ENCODE measurements around the gene FCHO2.

Gene FCHO2

DNA sequence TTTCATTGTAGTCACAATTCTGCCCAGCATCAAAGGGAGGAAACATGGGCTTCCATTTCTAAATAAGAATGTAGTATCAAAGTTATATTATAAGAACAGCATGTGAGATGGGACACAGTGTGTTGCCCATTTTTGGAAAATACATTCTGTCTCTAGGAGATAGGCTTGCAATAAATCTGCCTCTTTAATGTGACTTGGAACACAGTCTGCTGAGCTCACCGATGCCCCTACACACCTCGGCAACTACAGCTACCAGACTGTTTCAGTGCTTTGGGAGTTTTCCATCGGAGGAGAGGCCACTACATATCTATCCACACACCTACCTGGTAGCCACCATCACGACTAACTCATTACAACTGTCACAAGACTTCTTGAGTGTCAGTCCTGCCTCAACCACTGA is 18.9 kb upstream of the FCHO2 start:
- peak overlapping the region; percentile 67 for H3K27ac ChIP-seq (ENCODE audit: low read depth, low read length)
- H3K4me1 ChIP-seq (ENCODE audit: insufficient read depth, low read length): peaks cover 25% of the 10 kb centered on the region
- no peak overlapping the region for H3K4me3 ChIP-seq (ENCODE audit: low read depth in 1 of 2, low read length in 2 of 2)
- no peaks in the 10 kb centered on the region for H3K27me3 ChIP-seq (ENCODE audit: control insufficient read depth in 1 of 2, insufficient read depth in 2 of 2, low read length in 2 of 2)
- no peaks in the 10 kb centered on the region for H3K36me3 ChIP-seq (ENCODE audit: insufficient read depth, low read length)
- no peak overlapping the region for H3K9ac ChIP-seq (ENCODE audit: low read length)
- no peaks in the 10 kb centered on the region for H3K9me3 ChIP-seq (ENCODE audit: low read length)

DNA sequence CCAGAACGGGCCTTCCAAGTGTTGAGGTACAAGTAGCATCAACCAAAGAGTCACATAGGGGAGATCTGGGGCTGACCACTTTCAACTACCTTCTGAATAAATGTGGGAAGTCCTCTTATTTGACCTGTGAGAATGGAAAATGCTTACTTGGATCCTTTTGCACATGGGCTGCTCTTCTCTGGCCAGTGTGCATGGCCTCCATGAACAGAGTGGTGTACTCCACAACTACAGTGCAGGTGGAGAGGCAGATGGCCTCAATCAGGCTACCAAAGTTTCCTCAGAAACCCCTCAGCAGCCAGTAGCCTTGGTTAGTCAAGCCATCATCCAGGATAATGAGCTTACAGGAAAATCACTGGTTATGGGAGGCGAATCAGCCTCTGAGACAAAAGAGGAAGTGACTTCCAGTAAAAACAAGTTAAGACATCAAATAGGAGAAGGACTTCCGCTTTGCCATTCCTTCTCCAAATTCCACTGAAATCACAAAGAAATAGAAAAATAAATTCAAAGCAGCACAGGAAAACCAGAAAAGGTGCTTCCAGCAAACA is 18.3 kb upstream of the FCHO2 start:
- no peaks in the 10 kb centered on the region for H3K27me3 ChIP-seq (ENCODE audit: control insufficient read depth in 1 of 2, insufficient read depth in 2 of 2, low read length in 2 of 2)
- no peak overlapping the region for H3K4me3 ChIP-seq (ENCODE audit: low read depth in 1 of 2, low read length in 2 of 2)
- H3K9me3 ChIP-seq (ENCODE audit: low read length): no peaks in the 10 kb centered on the region
- H3K9ac ChIP-seq (ENCODE audit: low read length): no peak overlapping the region
- no peaks in the 10 kb centered on the region for H3K36me3 ChIP-seq (ENCODE audit: insufficient read depth, low read length)
- H3K4me1 ChIP-seq (ENCODE audit: insufficient read depth, low read length): peaks cover 25% of the 10 kb centered on the region
- H3K27ac ChIP-seq (ENCODE audit: low read depth, low read length): peak overlapping the region; percentile 67

DNA sequence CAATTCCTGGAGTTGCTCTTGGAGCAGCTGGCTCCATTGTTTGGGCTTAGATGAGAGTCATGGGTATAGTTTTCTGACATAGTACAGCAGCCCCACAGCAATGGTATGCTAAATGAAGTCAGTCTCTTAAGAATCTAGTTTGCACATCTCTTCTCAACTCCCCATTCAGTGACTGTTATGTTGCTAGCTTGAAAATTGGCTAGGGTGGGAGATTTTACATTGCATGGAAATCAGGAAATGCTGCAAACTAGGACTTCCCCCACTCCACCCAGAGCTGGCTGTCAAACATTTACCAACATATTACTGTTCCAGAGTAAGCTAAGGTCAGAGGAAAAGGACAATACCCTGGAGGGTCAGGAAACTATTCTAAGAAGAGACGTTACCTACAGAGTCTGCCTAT is 17.6 kb upstream of the FCHO2 start:
- no peaks in the 10 kb centered on the region for H3K27me3 ChIP-seq (ENCODE audit: control insufficient read depth in 1 of 2, insufficient read depth in 2 of 2, low read length in 2 of 2)
- peak overlapping the region; percentile 27 for H3K27ac ChIP-seq (ENCODE audit: low read depth, low read length)

GRCh38 chr5:72940082-72940481 is 15.8 kb upstream of the FCHO2 start:
- no peaks in the 10 kb centered on the region for H3K27me3 ChIP-seq (ENCODE audit: control insufficient read depth in 1 of 2, insufficient read depth in 2 of 2, low read length in 2 of 2)
- no peak overlapping the region for H3K9ac ChIP-seq (ENCODE audit: low read length)
- no peaks in the 10 kb centered on the region for H3K9me3 ChIP-seq (ENCODE audit: low read length)
- H3K27ac ChIP-seq (ENCODE audit: low read depth, low read length): no peak overlapping the region
- H3K4me3 ChIP-seq (ENCODE audit: low read depth in 1 of 2, low read length in 2 of 2): no peak overlapping the region
- no peaks in the 10 kb centered on the region for H3K36me3 ChIP-seq (ENCODE audit: insufficient read depth, low read length)
- H3K4me1 ChIP-seq (ENCODE audit: insufficient read depth, low read length): peaks cover 25% of the 10 kb centered on the region

More for the DNA sequence above, 17.6 kb upstream of the FCHO2 start:
- no peaks in the 10 kb centered on the region for H3K9me3 ChIP-seq (ENCODE audit: low read length)
- no peak overlapping the region for H3K4me3 ChIP-seq (ENCODE audit: low read depth in 1 of 2, low read length in 2 of 2)
- H3K9ac ChIP-seq (ENCODE audit: low read length): no peak overlapping the region
- peaks cover 25% of the 10 kb centered on the region for H3K4me1 ChIP-seq (ENCODE audit: insufficient read depth, low read length)
- no peaks in the 10 kb centered on the region for H3K36me3 ChIP-seq (ENCODE audit: insufficient read depth, low read length)

GRCh38 chr5:72943307-72943706 is 12.5 kb upstream of the FCHO2 start:
- Histone ChIP-seq H3K9me3 (ENCODE audit: low read length) (no peaks in the 10 kb centered on the region), H3K9ac (ENCODE audit: low read length) (no peak overlapping the region), H3K27ac (ENCODE audit: low read depth, low read length) (no peak overlapping the region), H3K4me3 (ENCODE audit: low read depth in 1 of 2, low read length in 2 of 2) (no peak overlapping the region), H3K27me3 (ENCODE audit: control insufficient read depth in 1 of 2, insufficient read depth in 2 of 2, low read length in 2 of 2) (no peaks in the 10 kb centered on the region), H3K4me1 (ENCODE audit: insufficient read depth, low read length) (peaks cover 4% of the 10 kb centered on the region), H3K36me3 (ENCODE audit: insufficient read depth, low read length) (no peaks in the 10 kb centered on the region)

- no peak overlapping the region for H3K9ac ChIP-seq (ENCODE audit: low read length)
- no peaks in the 10 kb centered on the region for H3K4me1 ChIP-seq (ENCODE audit: insufficient read depth, low read length)
- no peaks in the 10 kb centered on the region for H3K27me3 ChIP-seq (ENCODE audit: control insufficient read depth in 1 of 2, insufficient read depth in 2 of 2, low read length in 2 of 2)
- H3K27ac ChIP-seq (ENCODE audit: low read depth, low read length): no peak overlapping the region
- no peaks in the 10 kb centered on the region for H3K9me3 ChIP-seq (ENCODE audit: low read length)
- no peaks in the 10 kb centered on the region for H3K36me3 ChIP-seq (ENCODE audit: insufficient read depth, low read length)
- no peak overlapping the region for H3K4me3 ChIP-seq (ENCODE audit: low read depth in 1 of 2, low read length in 2 of 2)
Observed at GRCh38 chr5:72947498-72947897, 8.3 kb upstream of the FCHO2 start.

- Histone ChIP-seq H3K4me3 (ENCODE audit: low read depth in 1 of 2, low read length in 2 of 2) (no peak overlapping the region), H3K36me3 (ENCODE audit: insufficient read depth, low read length) (no peaks in the 10 kb centered on the region), H3K4me1 (ENCODE audit: insufficient read depth, low read length) (peaks cover 6% of the 10 kb centered on the region), H3K9me3 (ENCODE audit: low read length) (no peaks in the 10 kb centered on the region), H3K27ac (ENCODE audit: low read depth, low read length) (no peak overlapping the region), H3K9ac (ENCODE audit: low read length) (no peak overlapping the region), H3K27me3 (ENCODE audit: control insufficient read depth in 1 of 2, insufficient read depth in 2 of 2, low read length in 2 of 2) (no peaks in the 10 kb centered on the region)
Observed at GRCh38 chr5:72949481-72949880, 6.4 kb upstream of the FCHO2 start.

DNA sequence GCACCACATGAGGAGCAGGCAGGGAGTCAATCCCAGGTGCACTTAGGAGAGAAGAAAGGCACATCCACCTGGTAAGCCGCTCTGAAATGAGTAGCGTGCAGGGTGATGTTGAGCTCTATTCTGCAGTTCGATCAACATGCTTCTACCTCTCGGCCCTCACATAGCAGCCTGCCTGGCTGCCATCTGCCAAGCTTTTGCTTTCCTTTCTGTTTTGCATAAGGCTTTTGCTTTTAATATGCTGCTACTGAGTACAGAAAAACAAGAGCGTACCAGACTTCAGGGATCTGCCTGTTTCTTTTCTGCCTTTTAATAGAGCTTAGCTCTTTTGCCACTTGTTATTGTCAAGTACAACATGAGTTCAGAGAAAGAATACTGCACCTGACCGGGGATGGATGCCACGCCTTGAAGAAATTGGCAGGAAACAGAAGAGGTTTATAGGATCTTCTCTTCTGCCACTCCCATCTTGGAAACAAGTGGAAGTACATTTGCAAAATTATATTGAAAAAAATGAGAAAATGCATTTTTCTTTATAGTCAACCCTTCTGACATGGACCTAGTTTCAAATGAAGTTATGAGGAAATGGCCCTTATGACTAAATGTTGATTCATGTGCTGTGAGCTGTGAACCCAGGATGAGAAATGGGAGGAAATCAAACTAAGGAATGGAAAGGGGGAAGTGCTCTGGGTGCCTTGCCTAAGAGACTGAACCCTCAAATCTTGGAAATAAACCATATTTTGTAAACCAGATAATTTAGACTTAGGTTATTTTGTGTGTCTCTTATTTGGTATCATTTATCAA is 4.0 kb upstream of the FCHO2 start:
- no peaks in the 10 kb centered on the region for H3K27me3 ChIP-seq (ENCODE audit: control insufficient read depth in 1 of 2, insufficient read depth in 2 of 2, low read length in 2 of 2)
- H3K9me3 ChIP-seq (ENCODE audit: low read length): no peaks in the 10 kb centered on the region
- H3K4me3 ChIP-seq (ENCODE audit: low read depth in 1 of 2, low read length in 2 of 2): no peak overlapping the region
- no peaks in the 10 kb centered on the region for H3K36me3 ChIP-seq (ENCODE audit: insufficient read depth, low read length)
- peaks cover 13% of the 10 kb centered on the region for H3K4me1 ChIP-seq (ENCODE audit: insufficient read depth, low read length)
- H3K27ac ChIP-seq (ENCODE audit: low read depth, low read length): no peak overlapping the region
- H3K9ac ChIP-seq (ENCODE audit: low read length): no peak overlapping the region

DNA sequence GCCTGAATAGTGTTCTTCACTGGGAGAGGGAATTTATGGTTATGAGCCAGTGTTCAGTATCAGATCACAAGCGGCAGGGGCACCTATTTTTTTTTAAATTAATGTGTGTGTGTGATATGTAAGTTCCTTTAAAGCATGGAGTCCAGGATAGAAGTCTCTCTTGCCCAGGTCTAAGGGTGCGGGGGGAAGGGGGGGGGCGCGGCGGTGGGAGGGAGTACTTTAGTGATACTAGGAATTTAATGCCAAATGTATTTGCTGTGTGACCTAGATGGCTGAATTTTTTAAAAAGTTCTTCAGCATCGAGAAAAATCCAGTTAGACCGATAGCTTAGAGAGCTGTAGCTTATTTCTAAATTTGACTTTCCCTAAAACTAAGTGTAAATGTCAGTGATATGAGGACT is 1.5 kb upstream of the FCHO2 start:
- H3K4me1 ChIP-seq (ENCODE audit: insufficient read depth, low read length): peaks cover 34% of the 10 kb centered on the region
- H3K9ac ChIP-seq (ENCODE audit: low read length): no peak overlapping the region
- H3K27ac ChIP-seq (ENCODE audit: low read depth, low read length): peak overlapping the region; percentile 81
- H3K4me3 ChIP-seq (ENCODE audit: low read depth in 1 of 2, low read length in 2 of 2): no peak overlapping the region
- no peaks in the 10 kb centered on the region for H3K27me3 ChIP-seq (ENCODE audit: control insufficient read depth in 1 of 2, insufficient read depth in 2 of 2, low read length in 2 of 2)
- no peaks in the 10 kb centered on the region for H3K9me3 ChIP-seq (ENCODE audit: low read length)
- H3K36me3 ChIP-seq (ENCODE audit: insufficient read depth, low read length): no peaks in the 10 kb centered on the region

- peak overlapping the region; percentile 69 to 77 for H3K4me3 ChIP-seq (ENCODE audit: low read depth in 1 of 2, low read length in 2 of 2)
- H3K9ac ChIP-seq (ENCODE audit: low read length): peak overlapping the region; percentile 85
- H3K4me1 ChIP-seq (ENCODE audit: insufficient read depth, low read length): peaks cover 34% of the 10 kb centered on the region
Observed at GRCh38 chr5:72955143-72955767, 586 bp upstream of the FCHO2 start.

GRCh38 chr5:72956324-72957140 is 691 bp downstream of the FCHO2 start:
- Histone ChIP-seq H3K4me1 (ENCODE audit: insufficient read depth, low read length) (peaks cover 34% of the 10 kb centered on the region), H3K4me3 (ENCODE audit: low read depth in 1 of 2, low read length in 2 of 2) (peak overlapping the region; percentile 69 to 77), H3K9ac (ENCODE audit: low read length) (peak overlapping the region; percentile 63), H3K36me3 (ENCODE audit: insufficient read depth, low read length) (no peaks in the 10 kb centered on the region), H3K27me3 (ENCODE audit: control insufficient read depth in 1 of 2, insufficient read depth in 2 of 2, low read length in 2 of 2) (no peaks in the 10 kb centered on the region), H3K27ac (ENCODE audit: low read depth, low read length) (peak overlapping the region; percentile 81), H3K9me3 (ENCODE audit: low read length) (no peaks in the 10 kb centered on the region)

More at GRCh38 chr5:72955143-72955767, 586 bp upstream of the FCHO2 start:
- Histone ChIP-seq H3K27me3 (ENCODE audit: control insufficient read depth in 1 of 2, insufficient read depth in 2 of 2, low read length in 2 of 2) (no peaks in the 10 kb centered on the region), H3K27ac (ENCODE audit: low read depth, low read length) (peak overlapping the region; percentile 81), H3K36me3 (ENCODE audit: insufficient read depth, low read length) (no peaks in the 10 kb centered on the region), H3K9me3 (ENCODE audit: low read length) (no peaks in the 10 kb centered on the region)
